ENCODE data around the gene HACD3. TPM values are rescaled to one million over a fixed set of nuclear protein-coding genes. Genes with fewer than 3 reads are reported as not detected.

Gene HACD3
- total RNA-seq, 2 donors from 2014 or later, result 36.0 to 68.7 TPM

GRCh38 chr15:65623103-65623502, 92.8 kb downstream of the HACD3 start:
- Histone ChIP-seq H3K9me3 (no peaks in the 10 kb centered on the region), H3K36me3 (no peaks in the 10 kb centered on the region), H3K4me1 (no peaks in the 10 kb centered on the region), H3K27me3 (no peaks in the 10 kb centered on the region), H3K27ac (no peak overlapping the region), H3K9ac (ENCODE audit: low read depth in 2 of 2, low read length in 2 of 2) (no peak overlapping the region), H3K4me3 (no peak overlapping the region)
- no peak for TF ChIP-seq CTCF (IDR thresholded peaks at IDR 0.05)
- DNase-seq, result no peak
- intact Hi-C loops (cut with DNase I), result no loop called here

- intact Hi-C loops (cut with DNase I), result no loop called here
- H3K9ac ChIP-seq (ENCODE audit: low read depth in 2 of 2, low read length in 2 of 2), result no peak overlapping the region
- no peak for DNase-seq
Observed at GRCh38 chr15:65626856-65627255, 96.6 kb downstream of the HACD3 start.

More at GRCh38 chr15:65626856-65627255, 96.6 kb downstream of the HACD3 start:
- TF ChIP-seq CTCF (IDR thresholded peaks at IDR 0.05), result no peak
- Histone ChIP-seq H3K27ac (no peak overlapping the region), H3K36me3 (no peaks in the 10 kb centered on the region), H3K4me3 (no peak overlapping the region), H3K9me3 (no peaks in the 10 kb centered on the region), H3K4me1 (no peaks in the 10 kb centered on the region), H3K27me3 (no peaks in the 10 kb centered on the region)

Other genes with a start within 250 kb of the HACD3 start
- 1 to 10 TPM; 9.5 to 9.9 TPM for gene PARP16, start 243.6 kb upstream of the HACD3 start, total RNA-seq
- gene RNU5A-1, start 234.4 kb upstream of the HACD3 start, total RNA-seq, result not detected
- gene RNU5B-1, start 225.8 kb upstream of the HACD3 start, total RNA-seq, result 10 to 100 TPM in 1 of 2 donors, not detected in 1; 26.1 TPM
- under 1 TPM in 1 of 2 donors, not detected in 1; 0.12 TPM for gene IGDCC3, start 152.5 kb upstream of the HACD3 start, total RNA-seq
- gene IGDCC4, start 107.5 kb upstream of the HACD3 start, total RNA-seq, result 1 to 10 TPM in 1 of 2 donors, under 1 TPM in 1; 0.96 to 1.9 TPM
- 10 to 100 TPM; 34.2 to 34.3 TPM for gene DPP8, start 12.8 kb upstream of the HACD3 start, total RNA-seq
- gene INTS14, start 80.7 kb downstream of the HACD3 start, total RNA-seq, result 10 to 100 TPM; 37.2 to 41.1 TPM
- gene SLC24A1, start 91.5 kb downstream of the HACD3 start, total RNA-seq, result 1 to 10 TPM; 5.5 to 7.1 TPM